Smooth muscle cell (in vitro differentiated cells): ENCODE data around the gene DCAF4. TPM values are rescaled to one million over a fixed set of nuclear protein-coding genes. Genes with fewer than 3 reads are reported as not detected.

Experiments
- DNase-seq: peaks from one replicate; lab custom pipeline; 2025; ENCODE audit not compliant: unreplicated experiment; lab: John Stamatoyannopoulos, UW
- H2AFZ ChIP-seq: fragments of 200-600 bp; sonication (generic); 2 replicates; pipeline ENCODE4 v1.6.0; 2016; ENCODE audit warnings: antibody characterized with exemption, low read depth, mild to moderate bottlenecking
- H3F3A ChIP-seq: fragments of 200-600 bp; sonication (generic); 2 replicates; pipeline ENCODE4 v1.6.0; 2017; ENCODE audit warnings: antibody characterized with exemption, low read depth
- H3K27ac ChIP-seq: fragments of 200-600 bp; sonication (generic); 2 replicates; pipeline ENCODE4 v1.5.1; 2016; ENCODE audit warnings: low read depth, mild to moderate bottlenecking
- H3K27me3 ChIP-seq: fragments of 200-600 bp; sonication (generic); 2 replicates; pipeline ENCODE4 v1.6.1; 2016; ENCODE audit warnings: low read depth, mild to moderate bottlenecking
- H3K36me3 ChIP-seq: fragments of 200-600 bp; sonication (generic); 2 replicates; pipeline ENCODE4 v1.5.1; 2016; ENCODE audit warnings: low read depth
- H3K4me1 ChIP-seq: fragments of 200-600 bp; sonication (generic); 2 replicates; pipeline ENCODE4 v1.5.1; 2016; ENCODE audit warnings: low read depth
- H3K4me2 ChIP-seq: fragments of 200-600 bp; sonication (generic); 2 replicates; pipeline ENCODE4 v1.6.0; 2016; ENCODE audit warnings: mild to moderate bottlenecking
- H3K4me3 ChIP-seq: fragments of 200-600 bp; sonication (generic); 2 replicates; pipeline ENCODE4 v1.5.1; 2016; ENCODE audit warnings: mild to moderate bottlenecking
- H3K79me2 ChIP-seq: fragments of 200-600 bp; sonication (generic); 2 replicates; pipeline ENCODE4 v1.6.0; 2016; ENCODE audit warnings: low read depth, mild to moderate bottlenecking
- H3K9ac ChIP-seq: fragments of 200-600 bp; sonication (generic); 2 replicates; pipeline ENCODE4 v1.6.0; 2016; ENCODE audit warnings: low read depth
- H3K9me3 ChIP-seq: fragments of 200-600 bp; sonication (generic); replicated peaks from 2 replicates; pipeline ENCODE4 v1.5.1; 2016; ENCODE audit warnings: low read depth
- H4K20me1 ChIP-seq: fragments of 200-600 bp; sonication (generic); 2 replicates; pipeline ENCODE4 v1.6.0; 2016; ENCODE audit warnings: low read depth
- WGBS: methylation state at CpG from one replicate; pipeline ENCODE4 v1.1.7; 2016; ENCODE audit warnings: low lambda C conversion rate; 5-methylcytosine and 5-hydroxymethylcytosine counted together
- polyA plus RNA-seq: library from polyadenylated mRNA; unstranded; fragments of >200 nt; fragmentation: Nextera tagmentation; extraction: Ambion mirVana; gene quantifications from 2 replicates; pipeline ENCODE4 v1.2.1, GENCODE V29; 2016
- total RNA-seq: library from RNA; depleted of rRNA; stranded (reverse); fragments of >200 nt; gene quantifications from 2 replicates; pipeline ENCODE4 v1.2.3, GENCODE V29; 2014
- TF ChIP-seq, protein P1 (sequence below): fragments of 200-600 bp; sonication (generic); IDR thresholded peaks from 2 replicates; pipeline ENCODE4 v1.5.1; 2017; ENCODE audit warnings: borderline replicate concordance, mild to moderate bottlenecking, antibody characterized with exemption; ENCODE audit not compliant: insufficient read depth, poor library complexity, severe bottlenecking

DCAF4 gene
- total and polyA plus RNA-seq, 2 experiments from 2014 or later = 8.2 to 9.2 TPM

DNA sequence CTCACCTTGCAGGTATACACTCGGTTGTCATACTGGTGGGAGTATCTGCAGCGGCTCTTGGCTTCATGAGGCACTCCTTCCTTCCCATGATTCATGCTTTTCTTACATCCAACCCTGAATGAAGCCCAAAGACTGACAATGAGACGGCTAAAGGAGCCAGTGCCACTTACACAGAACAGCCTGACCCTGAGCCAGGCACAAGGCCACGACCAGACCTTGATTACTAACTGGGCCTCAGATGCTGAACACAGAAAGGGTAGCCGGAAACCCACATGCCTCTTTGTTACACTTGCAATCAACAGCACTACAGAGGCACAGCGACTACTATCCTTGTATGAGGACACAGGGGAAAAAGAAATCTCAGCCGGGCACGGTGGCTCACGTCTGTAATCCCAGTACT lies 52.6 kb downstream of the DCAF4 start:
- H3K9ac ChIP-seq = no peak overlapping the region
- H3K27me3 ChIP-seq = no peaks in the 10 kb centered on the region
- no peak overlapping the region for H3K27ac ChIP-seq
- no peak overlapping the region for H3K4me2 ChIP-seq
- H3F3A ChIP-seq = no peaks in the 10 kb centered on the region
- no peak for DNase-seq
- H2AFZ ChIP-seq = no peak overlapping the region
- peaks cover 3% of the 10 kb centered on the region for H3K4me1 ChIP-seq
- H3K79me2 ChIP-seq = no peaks in the 10 kb centered on the region
- H3K4me3 ChIP-seq = no peak overlapping the region
- 93% methylated on average over 9 of the region's 9 CpGs for WGBS
- peaks cover 17% of the 10 kb centered on the region for H4K20me1 ChIP-seq
- TF ChIP-seq, protein P1, sequence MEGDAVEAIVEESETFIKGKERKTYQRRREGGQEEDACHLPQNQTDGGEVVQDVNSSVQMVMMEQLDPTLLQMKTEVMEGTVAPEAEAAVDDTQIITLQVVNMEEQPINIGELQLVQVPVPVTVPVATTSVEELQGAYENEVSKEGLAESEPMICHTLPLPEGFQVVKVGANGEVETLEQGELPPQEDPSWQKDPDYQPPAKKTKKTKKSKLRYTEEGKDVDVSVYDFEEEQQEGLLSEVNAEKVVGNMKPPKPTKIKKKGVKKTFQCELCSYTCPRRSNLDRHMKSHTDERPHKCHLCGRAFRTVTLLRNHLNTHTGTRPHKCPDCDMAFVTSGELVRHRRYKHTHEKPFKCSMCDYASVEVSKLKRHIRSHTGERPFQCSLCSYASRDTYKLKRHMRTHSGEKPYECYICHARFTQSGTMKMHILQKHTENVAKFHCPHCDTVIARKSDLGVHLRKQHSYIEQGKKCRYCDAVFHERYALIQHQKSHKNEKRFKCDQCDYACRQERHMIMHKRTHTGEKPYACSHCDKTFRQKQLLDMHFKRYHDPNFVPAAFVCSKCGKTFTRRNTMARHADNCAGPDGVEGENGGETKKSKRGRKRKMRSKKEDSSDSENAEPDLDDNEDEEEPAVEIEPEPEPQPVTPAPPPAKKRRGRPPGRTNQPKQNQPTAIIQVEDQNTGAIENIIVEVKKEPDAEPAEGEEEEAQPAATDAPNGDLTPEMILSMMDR = no peak
- H3K9me3 ChIP-seq = no peaks in the 10 kb centered on the region
- H3K36me3 ChIP-seq = peaks cover 18% of the 10 kb centered on the region

GRCh38 chr14:72980863-72981262 lies 54.6 kb downstream of the DCAF4 start:
- no peak overlapping the region for H3K4me3 ChIP-seq
- H3K27ac ChIP-seq = no peak overlapping the region
- no peaks in the 10 kb centered on the region for H3K27me3 ChIP-seq
- no peak overlapping the region for H3K4me2 ChIP-seq
- no peaks in the 10 kb centered on the region for H3K9me3 ChIP-seq
- H3K36me3 ChIP-seq = peaks cover 8% of the 10 kb centered on the region
- TF ChIP-seq, protein P1 = no peak
- H3K9ac ChIP-seq = no peak overlapping the region
- no peak overlapping the region for H2AFZ ChIP-seq
- no peak for DNase-seq
- 93% methylated on average over 8 of the region's 8 CpGs for WGBS
- H3F3A ChIP-seq = no peaks in the 10 kb centered on the region
- no peaks in the 10 kb centered on the region for H3K79me2 ChIP-seq
- peaks cover 3% of the 10 kb centered on the region for H3K4me1 ChIP-seq
- H4K20me1 ChIP-seq = peaks cover 19% of the 10 kb centered on the region

- Histone ChIP-seq H3K79me2 (no peaks in the 10 kb centered on the region), H4K20me1 (peaks cover 23% of the 10 kb centered on the region), H3K4me1 (peaks cover 3% of the 10 kb centered on the region), H3K4me2 (no peak overlapping the region), H3K9ac (no peak overlapping the region), H3K4me3 (no peak overlapping the region), H3K9me3 (no peaks in the 10 kb centered on the region), H3K27ac (no peak overlapping the region), H3F3A (no peaks in the 10 kb centered on the region), H3K36me3 (peaks cover 5% of the 10 kb centered on the region), H3K27me3 (no peaks in the 10 kb centered on the region), H2AFZ (no peak overlapping the region)
- TF ChIP-seq, protein P1 = no peak
- 90% methylated on average over 3 of the region's 3 CpGs for WGBS
- DNase-seq = no peak
Measured at GRCh38 chr14:72982146-72982708, 56.0 kb downstream of the DCAF4 start.

DNA sequence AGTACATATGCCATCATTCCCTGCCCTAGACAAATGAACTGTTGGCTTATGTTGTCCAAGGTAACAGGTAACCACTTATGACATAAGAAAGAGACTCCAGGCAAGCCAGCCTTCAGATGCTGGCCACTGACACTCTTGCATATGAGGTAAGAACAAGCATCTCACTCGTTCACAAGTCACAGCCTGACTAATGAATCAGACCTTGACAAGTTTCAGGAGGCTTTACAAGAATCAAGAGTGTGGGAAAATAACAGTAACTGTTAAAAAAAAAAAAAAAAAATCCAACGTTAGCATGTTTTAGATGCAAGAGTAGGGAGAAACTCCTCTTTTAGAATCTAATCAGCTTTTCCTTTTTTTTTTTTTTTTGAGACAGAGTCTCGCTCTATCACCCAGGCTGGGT lies 60.0 kb downstream of the DCAF4 start:
- Histone ChIP-seq H4K20me1 (peaks cover 31% of the 10 kb centered on the region), H2AFZ (no peak overlapping the region), H3K4me1 (no peaks in the 10 kb centered on the region), H3K4me2 (no peak overlapping the region), H3K36me3 (peaks cover 5% of the 10 kb centered on the region), H3F3A (no peaks in the 10 kb centered on the region), H3K27me3 (no peaks in the 10 kb centered on the region), H3K9me3 (no peaks in the 10 kb centered on the region), H3K9ac (no peak overlapping the region), H3K79me2 (no peaks in the 10 kb centered on the region), H3K27ac (no peak overlapping the region), H3K4me3 (no peak overlapping the region)
- no peak for DNase-seq
- TF ChIP-seq, protein P1 = no peak
- 86% methylated on average over 3 of the region's 3 CpGs for WGBS
